ENCODE data around the gene EHD4.

EHD4 gene

GRCh38 chr15:42012928-42013482 is 40.6 kb upstream of the EHD4 start:
- TF ChIP-seq, protein P1, sequence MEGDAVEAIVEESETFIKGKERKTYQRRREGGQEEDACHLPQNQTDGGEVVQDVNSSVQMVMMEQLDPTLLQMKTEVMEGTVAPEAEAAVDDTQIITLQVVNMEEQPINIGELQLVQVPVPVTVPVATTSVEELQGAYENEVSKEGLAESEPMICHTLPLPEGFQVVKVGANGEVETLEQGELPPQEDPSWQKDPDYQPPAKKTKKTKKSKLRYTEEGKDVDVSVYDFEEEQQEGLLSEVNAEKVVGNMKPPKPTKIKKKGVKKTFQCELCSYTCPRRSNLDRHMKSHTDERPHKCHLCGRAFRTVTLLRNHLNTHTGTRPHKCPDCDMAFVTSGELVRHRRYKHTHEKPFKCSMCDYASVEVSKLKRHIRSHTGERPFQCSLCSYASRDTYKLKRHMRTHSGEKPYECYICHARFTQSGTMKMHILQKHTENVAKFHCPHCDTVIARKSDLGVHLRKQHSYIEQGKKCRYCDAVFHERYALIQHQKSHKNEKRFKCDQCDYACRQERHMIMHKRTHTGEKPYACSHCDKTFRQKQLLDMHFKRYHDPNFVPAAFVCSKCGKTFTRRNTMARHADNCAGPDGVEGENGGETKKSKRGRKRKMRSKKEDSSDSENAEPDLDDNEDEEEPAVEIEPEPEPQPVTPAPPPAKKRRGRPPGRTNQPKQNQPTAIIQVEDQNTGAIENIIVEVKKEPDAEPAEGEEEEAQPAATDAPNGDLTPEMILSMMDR (IDR thresholded peaks at IDR 0.05; ENCODE audit: low read length, missing control alignments) = no peak
- DNase-seq (ENCODE audit: low read depth) = no peak
- no peak overlapping the region for H3K4me3 ChIP-seq (replicated peaks; ENCODE audit: low read depth, low read length)

DNA sequence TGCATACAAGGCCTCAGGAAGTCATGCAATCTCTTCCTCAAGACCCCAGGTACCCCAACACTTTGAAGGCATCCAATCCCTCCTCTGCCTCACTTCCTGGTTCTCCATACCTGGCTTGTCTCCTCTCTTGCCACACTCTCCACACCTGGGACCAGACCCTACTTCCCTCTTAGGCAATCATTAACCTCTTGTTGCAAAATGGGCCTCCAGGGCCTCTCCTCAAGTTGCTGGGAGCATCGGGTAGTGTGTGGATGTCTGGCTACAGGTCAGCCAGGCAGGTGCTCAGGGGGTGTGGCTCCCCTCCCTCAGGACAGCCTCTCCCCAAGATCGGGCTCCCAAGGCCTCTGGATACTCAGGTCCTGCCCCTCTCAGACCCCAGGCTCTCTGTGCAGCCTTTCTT is 39.9 kb upstream of the EHD4 start:
- TF ChIP-seq, protein P1 (IDR thresholded peaks at IDR 0.05; ENCODE audit: low read length, missing control alignments) = no peak
- no peak for DNase-seq (ENCODE audit: low read depth)
- no peak overlapping the region for H3K4me3 ChIP-seq (replicated peaks; ENCODE audit: low read depth, low read length)

DNA sequence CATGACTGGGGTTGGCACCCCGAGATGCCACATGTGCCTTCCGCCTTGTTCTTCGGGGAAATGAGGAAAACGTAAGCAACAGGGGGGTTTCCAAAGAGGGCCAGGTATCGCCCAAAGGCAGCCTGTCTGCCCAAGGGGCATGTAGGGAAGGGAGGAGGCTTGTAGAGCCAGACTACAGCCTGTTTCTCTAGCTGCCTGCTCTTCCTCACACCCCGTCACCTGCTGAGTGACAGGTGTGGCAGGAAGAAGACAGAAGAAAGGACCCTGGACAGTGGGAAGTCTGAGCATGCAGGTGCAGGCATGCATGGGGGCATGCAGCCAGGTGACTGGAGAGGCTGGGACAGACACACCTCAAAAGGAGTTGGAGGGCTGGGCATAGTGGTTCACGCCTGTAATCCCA is 38.7 kb upstream of the EHD4 start:
- no peak for DNase-seq (ENCODE audit: low read depth)
- no peak overlapping the region for H3K4me3 ChIP-seq (replicated peaks; ENCODE audit: low read depth, low read length)
- TF ChIP-seq, protein P1 (IDR thresholded peaks at IDR 0.05; ENCODE audit: low read length, missing control alignments) = no peak

DNA sequence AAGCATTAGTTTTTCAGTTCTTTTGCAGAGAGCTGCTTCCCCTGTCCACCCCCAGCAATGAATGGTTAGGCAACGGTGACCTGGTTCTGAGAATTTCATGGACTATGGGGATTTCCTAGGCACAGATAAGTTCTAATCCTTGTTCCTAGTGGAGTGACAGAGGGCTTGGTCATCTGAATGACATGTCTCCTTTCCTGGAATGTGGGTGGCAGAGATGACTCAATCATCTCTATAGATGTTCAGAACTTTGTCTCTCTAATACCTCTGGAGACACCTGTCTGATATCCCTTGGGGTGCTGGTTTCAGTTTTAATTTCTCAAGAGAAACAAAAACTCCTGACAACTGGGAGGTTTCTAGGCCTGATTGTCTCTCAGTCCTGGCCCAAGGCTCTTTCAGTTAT is 38.1 kb upstream of the EHD4 start:
- DNase-seq (ENCODE audit: low read depth) = no peak
- TF ChIP-seq, protein P1 (IDR thresholded peaks at IDR 0.05; ENCODE audit: low read length, missing control alignments) = no peak
- no peak overlapping the region for H3K4me3 ChIP-seq (replicated peaks; ENCODE audit: low read depth, low read length)

DNA sequence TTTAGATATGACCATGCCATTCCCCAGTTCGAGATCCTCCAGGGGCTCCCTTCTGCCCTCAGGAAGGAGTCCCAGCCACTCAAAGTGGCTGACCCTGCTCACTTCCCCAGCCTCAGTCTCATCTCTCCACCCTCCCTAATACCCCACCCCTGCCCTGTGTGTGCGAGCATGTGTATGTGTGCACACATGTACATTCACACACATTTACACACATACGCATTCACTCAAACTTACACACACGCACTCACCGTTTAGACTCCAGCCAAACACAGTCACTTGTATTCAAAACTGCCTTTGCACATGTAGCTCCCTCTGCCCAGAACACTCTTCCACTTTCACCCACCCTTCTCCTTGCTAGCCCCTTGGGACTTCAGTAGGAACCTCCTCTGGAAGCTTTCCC is 37.1 kb upstream of the EHD4 start:
- TF ChIP-seq, protein P1 (IDR thresholded peaks at IDR 0.05; ENCODE audit: low read length, missing control alignments) = no peak
- no peak for DNase-seq (ENCODE audit: low read depth)
- no peak overlapping the region for H3K4me3 ChIP-seq (replicated peaks; ENCODE audit: low read depth, low read length)

- H3K4me3 ChIP-seq (replicated peaks; ENCODE audit: low read depth, low read length) = no peak overlapping the region
- TF ChIP-seq, protein P1 (IDR thresholded peaks at IDR 0.05; ENCODE audit: low read length, missing control alignments) = no peak
- no peak for DNase-seq (ENCODE audit: low read depth)
Measured at GRCh38 chr15:42009022-42009421, 36.7 kb upstream of the EHD4 start.

DNA sequence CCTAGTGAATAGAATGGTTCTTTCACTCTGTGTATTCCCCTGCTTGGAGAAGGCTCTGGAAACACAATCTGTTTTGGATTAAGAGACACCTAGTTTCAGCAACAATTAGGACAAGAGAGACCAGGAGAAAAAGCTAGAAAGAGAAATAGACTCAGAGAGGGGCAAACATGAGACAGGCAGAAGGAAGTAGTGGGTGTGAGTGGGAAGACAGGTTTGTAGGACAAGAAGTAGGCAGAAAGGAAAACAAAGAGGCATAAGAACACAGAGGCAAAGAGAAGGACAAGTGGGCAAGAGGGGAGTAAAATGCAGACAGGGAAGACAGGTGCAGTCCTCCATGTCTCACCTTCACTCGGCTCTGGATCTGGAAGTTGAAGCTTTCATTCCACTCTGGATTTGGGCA is 35.0 kb upstream of the EHD4 start:
- no peak overlapping the region for H3K4me3 ChIP-seq (replicated peaks; ENCODE audit: low read depth, low read length)
- DNase-seq (ENCODE audit: low read depth) = no peak
- TF ChIP-seq, protein P1 (IDR thresholded peaks at IDR 0.05; ENCODE audit: low read length, missing control alignments) = no peak

Measured in fibroblast of pulmonary artery (primary cell).